Cardiac muscle cell (in vitro differentiated cells and primary cell): Measurements from ENCODE around the gene PTHLH. TPM values are rescaled to one million over a fixed set of nuclear protein-coding genes. Genes with fewer than 3 reads are reported as not detected.

ENCODE experiments used
- DNase-seq, 2 donors: peaks; one replicate each; pipeline versions ENCODE4 v3.0.0 to v3.0.0-alpha.2; 2010 to 2017; ENCODE audit warnings: low read depth in 1 of 2, low spot score in 1 of 2
- H3K27ac ChIP-seq: fragments of 200-600 bp; sonication (generic); 2 replicates; pipeline ENCODE4 v1.5.1; 2016
- H3K27me3 ChIP-seq: fragments of 200-600 bp; sonication (generic); 2 replicates; pipeline ENCODE4 v1.6.0; 2016; ENCODE audit warnings: control low read depth
- H3K36me3 ChIP-seq: fragments of 200-600 bp; sonication (generic); 2 replicates; pipeline ENCODE4 v1.5.1; 2016; ENCODE audit warnings: control low read depth
- H3K4me1 ChIP-seq: fragments of 200-600 bp; sonication (generic); 2 replicates; pipeline ENCODE4 v1.8.1; 2017; ENCODE audit warnings: low read depth, mild to moderate bottlenecking, mixed run types
- H3K4me3 ChIP-seq: fragments of 200-600 bp; sonication (generic); 2 replicates; pipeline ENCODE4 v1.5.1; 2016; ENCODE audit warnings: mild to moderate bottlenecking
- H3K9me3 ChIP-seq: fragments of 200-600 bp; sonication (generic); 2 replicates; pipeline ENCODE4 v1.5.1; 2017; ENCODE audit warnings: low read depth, mild to moderate bottlenecking, control low read depth
- polyA plus RNA-seq: library from polyadenylated mRNA; unstranded; fragments of >200 nt; fragmentation: Nextera tagmentation; extraction: Ambion mirVana; gene quantifications from 2 replicates; pipeline ENCODE4 v1.2.1, GENCODE V29; 2016
- total RNA-seq: library from RNA; depleted of rRNA; stranded (reverse); fragments of >200 nt; gene quantifications from 2 replicates; pipeline ENCODE4 v1.2.3, GENCODE V29; 2016
- TF ChIP-seq, protein P1 (sequence below): IDR thresholded peaks from 2 replicates; pipeline ENCODE4 v1.5.1; 2012; ENCODE audit warnings: low read depth, mild to moderate bottlenecking, low read length

PTHLH gene
- total and polyA plus RNA-seq, 2 experiments from 2014 or later = not detected

DNA sequence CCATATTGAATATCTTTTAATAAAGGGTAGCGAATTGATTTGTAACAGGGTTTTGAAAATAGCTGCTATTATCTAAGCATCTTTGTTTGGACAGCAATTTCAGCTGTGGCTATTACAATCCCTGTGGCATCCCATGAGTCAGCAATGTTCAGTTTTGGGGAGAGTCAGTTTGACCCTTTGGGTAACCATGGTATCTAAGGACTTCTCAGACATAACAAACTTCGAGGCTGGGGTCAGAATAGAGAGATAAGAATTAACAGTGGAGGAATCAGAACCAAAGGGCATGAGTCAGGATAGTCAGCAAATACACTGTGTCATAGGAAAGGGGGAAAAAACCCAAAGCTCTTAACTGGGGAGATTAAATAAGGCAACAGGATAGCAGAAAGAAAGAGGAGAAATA, 11.7 kb upstream of the PTHLH start:
- peak in 1 of 2 donors; percentile 77 for DNase-seq
- H3K4me1 ChIP-seq = no peaks in the 10 kb centered on the region
- no peaks in the 10 kb centered on the region for H3K36me3 ChIP-seq
- H3K27ac ChIP-seq = no peak overlapping the region
- peaks cover 24% of the 10 kb centered on the region for H3K27me3 ChIP-seq
- TF ChIP-seq, protein P1, sequence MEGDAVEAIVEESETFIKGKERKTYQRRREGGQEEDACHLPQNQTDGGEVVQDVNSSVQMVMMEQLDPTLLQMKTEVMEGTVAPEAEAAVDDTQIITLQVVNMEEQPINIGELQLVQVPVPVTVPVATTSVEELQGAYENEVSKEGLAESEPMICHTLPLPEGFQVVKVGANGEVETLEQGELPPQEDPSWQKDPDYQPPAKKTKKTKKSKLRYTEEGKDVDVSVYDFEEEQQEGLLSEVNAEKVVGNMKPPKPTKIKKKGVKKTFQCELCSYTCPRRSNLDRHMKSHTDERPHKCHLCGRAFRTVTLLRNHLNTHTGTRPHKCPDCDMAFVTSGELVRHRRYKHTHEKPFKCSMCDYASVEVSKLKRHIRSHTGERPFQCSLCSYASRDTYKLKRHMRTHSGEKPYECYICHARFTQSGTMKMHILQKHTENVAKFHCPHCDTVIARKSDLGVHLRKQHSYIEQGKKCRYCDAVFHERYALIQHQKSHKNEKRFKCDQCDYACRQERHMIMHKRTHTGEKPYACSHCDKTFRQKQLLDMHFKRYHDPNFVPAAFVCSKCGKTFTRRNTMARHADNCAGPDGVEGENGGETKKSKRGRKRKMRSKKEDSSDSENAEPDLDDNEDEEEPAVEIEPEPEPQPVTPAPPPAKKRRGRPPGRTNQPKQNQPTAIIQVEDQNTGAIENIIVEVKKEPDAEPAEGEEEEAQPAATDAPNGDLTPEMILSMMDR = no peak
- H3K4me3 ChIP-seq = no peak overlapping the region
- no peaks in the 10 kb centered on the region for H3K9me3 ChIP-seq

DNA sequence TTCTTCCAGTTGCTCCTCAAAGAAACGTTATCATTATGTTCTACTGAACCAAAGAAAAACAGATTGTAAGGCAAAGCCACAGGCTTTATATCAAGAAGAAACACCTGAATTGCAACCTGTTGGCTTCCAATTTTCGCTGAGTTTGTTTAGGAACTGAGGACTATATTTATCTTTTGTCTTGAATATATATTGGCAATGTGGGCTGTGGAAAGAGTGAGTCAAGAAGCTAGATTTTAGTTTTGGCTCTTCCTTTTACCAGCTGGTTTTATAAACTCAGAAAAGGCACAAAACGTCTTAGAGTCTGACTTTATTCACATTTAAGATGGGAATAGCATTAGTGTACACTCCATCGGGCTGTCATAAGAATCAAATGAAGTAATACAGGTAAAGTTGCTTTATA, 10.4 kb upstream of the PTHLH start:
- H3K27ac ChIP-seq = no peak overlapping the region
- TF ChIP-seq, protein P1 = no peak
- H3K9me3 ChIP-seq = no peaks in the 10 kb centered on the region
- no peaks in the 10 kb centered on the region for H3K36me3 ChIP-seq
- no peaks in the 10 kb centered on the region for H3K4me1 ChIP-seq
- no peak overlapping the region for H3K4me3 ChIP-seq
- DNase-seq = no peak
- H3K27me3 ChIP-seq = peaks cover 37% of the 10 kb centered on the region

DNA sequence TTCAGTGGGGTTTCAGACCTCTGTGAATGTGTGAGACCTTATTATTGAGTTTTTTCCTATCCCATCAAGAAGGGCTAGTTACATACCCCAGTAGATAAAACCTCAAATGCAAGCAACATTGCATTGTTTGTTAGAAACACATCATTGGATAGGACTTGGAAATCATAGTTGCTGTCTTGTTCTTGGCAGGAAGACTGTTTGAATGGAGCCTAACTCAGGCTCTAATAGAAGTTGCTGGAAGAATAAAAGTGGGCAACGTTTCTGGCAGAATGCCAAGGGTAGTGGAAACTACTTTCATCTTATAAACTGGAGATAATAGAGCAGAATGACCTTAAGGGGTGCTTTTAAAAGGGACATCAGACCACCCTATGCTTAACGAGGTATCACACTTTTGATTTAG, 9.9 kb upstream of the PTHLH start:
- Histone ChIP-seq H3K27ac (no peak overlapping the region), H3K9me3 (no peaks in the 10 kb centered on the region), H3K4me1 (no peaks in the 10 kb centered on the region), H3K36me3 (no peaks in the 10 kb centered on the region), H3K27me3 (peaks cover 43% of the 10 kb centered on the region), H3K4me3 (no peak overlapping the region)
- peak in 1 of 2 donors; percentile 22 for DNase-seq
- TF ChIP-seq, protein P1 = no peak

DNA sequence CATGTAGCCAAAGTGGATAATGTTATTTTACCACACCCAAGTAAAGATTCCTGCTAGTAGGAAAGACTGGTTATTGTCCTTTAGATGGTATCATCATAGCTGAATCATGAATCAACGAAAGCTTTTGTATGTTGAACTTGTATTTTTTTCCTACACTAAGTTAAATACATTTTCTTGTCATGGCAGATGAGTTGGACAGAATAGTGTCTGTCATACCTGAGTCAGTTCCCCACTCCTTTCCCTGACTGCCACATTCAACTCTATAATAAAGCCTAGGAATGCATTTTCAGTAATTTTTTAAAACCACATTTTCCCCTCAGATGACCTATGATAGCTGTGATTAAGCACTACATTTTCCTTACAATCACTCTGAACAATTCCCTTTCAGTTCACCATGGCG, 9.3 kb upstream of the PTHLH start:
- Histone ChIP-seq H3K36me3 (no peaks in the 10 kb centered on the region), H3K9me3 (no peaks in the 10 kb centered on the region), H3K27me3 (peaks cover 48% of the 10 kb centered on the region), H3K4me1 (no peaks in the 10 kb centered on the region), H3K4me3 (no peak overlapping the region), H3K27ac (no peak overlapping the region)
- DNase-seq = no peak
- TF ChIP-seq, protein P1 = no peak

DNA sequence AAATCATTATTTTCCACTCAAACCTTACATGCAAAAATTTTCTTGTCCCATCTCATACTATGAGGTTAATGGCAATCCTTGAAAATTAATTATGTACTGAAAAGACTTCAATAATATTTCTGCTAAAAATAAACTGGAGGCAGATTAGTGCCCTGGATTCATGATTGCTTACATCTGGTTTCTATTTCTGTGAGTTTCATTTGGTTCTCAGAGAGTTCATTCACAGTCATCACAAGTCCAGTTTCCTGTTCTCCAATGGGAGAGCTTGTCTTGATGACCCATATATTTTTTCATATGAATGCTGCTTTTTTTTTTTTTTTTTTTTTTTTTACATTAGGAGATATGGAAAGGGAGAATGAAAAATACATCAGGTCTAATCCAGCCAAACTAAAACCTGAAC, 6.6 kb upstream of the PTHLH start:
- no peak overlapping the region for H3K27ac ChIP-seq
- H3K27me3 ChIP-seq = peaks cover 75% of the 10 kb centered on the region
- no peak for DNase-seq
- no peaks in the 10 kb centered on the region for H3K36me3 ChIP-seq
- H3K4me3 ChIP-seq = no peak overlapping the region
- TF ChIP-seq, protein P1 = no peak
- no peaks in the 10 kb centered on the region for H3K9me3 ChIP-seq
- no peaks in the 10 kb centered on the region for H3K4me1 ChIP-seq
